ENCODE measurements around the gene PEX12.

DNA sequence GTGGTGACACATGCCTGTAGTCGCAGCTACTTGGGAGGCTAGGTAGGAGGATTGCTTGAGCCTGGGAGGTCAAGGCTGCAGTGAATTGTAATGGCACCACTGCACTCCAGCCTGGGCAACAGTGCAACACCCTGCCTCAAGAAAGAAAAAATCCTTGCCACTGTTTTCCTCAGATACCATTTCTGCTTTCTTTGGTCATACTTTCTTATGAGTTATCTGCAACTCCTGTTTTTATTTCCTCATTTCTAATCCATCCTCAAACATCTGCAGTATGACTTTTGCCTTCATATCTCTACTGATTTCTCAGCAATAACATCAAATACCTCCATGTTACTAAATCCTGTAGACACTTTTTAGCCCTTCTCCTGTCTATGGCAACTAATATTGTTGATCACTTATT, 5.7 kb upstream of the PEX12 start:
- no peak for TF ChIP-seq POLR2A (IDR thresholded peaks at IDR 0.05; ENCODE audit: low read depth, low read length)
- TF ChIP-seq, protein P1, sequence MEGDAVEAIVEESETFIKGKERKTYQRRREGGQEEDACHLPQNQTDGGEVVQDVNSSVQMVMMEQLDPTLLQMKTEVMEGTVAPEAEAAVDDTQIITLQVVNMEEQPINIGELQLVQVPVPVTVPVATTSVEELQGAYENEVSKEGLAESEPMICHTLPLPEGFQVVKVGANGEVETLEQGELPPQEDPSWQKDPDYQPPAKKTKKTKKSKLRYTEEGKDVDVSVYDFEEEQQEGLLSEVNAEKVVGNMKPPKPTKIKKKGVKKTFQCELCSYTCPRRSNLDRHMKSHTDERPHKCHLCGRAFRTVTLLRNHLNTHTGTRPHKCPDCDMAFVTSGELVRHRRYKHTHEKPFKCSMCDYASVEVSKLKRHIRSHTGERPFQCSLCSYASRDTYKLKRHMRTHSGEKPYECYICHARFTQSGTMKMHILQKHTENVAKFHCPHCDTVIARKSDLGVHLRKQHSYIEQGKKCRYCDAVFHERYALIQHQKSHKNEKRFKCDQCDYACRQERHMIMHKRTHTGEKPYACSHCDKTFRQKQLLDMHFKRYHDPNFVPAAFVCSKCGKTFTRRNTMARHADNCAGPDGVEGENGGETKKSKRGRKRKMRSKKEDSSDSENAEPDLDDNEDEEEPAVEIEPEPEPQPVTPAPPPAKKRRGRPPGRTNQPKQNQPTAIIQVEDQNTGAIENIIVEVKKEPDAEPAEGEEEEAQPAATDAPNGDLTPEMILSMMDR (IDR thresholded peaks at IDR 0.05; ENCODE audit: extremely low read depth in 1 of 2, insufficient read depth in 1 of 2, low read depth in 1 of 2, low read length in 2 of 2) = no peak
- no peak for TF ChIP-seq EZH2 (IDR thresholded peaks at IDR 0.05; ENCODE audit: borderline replicate concordance, low read depth, low read length, severe bottlenecking)
- TF ChIP-seq, protein P2, sequence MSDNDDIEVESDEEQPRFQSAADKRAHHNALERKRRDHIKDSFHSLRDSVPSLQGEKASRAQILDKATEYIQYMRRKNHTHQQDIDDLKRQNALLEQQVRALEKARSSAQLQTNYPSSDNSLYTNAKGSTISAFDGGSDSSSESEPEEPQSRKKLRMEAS (IDR thresholded peaks at IDR 0.05; ENCODE audit: insufficient read depth, insufficient read length) = no peak
- no peak for TF ChIP-seq GATA2 (IDR thresholded peaks at IDR 0.05; ENCODE audit: insufficient read depth, insufficient read length, low read depth, low read length)
- TF ChIP-seq MYC (IDR thresholded peaks at IDR 0.05; ENCODE audit: low read depth, low read length) = no peak
